Ishikawa (cell line): ENCODE measurements around the gene VSNL1.

Source experiments
- CEBPB ChIP-seq: IDR thresholded peaks from 2 replicates; pipeline ENCODE4 v1.6.1; 2012
- FOXM1 ChIP-seq: IDR thresholded peaks from 2 replicates; pipeline ENCODE4 v1.6.1; 2012; ENCODE audit warnings: low read depth, borderline replicate concordance
- TF ChIP-seq, protein P1 (sequence below): IDR thresholded peaks from 2 replicates; pipeline ENCODE4 v1.6.1; 2012; ENCODE audit warnings: low read depth, mild to moderate bottlenecking

DNA sequence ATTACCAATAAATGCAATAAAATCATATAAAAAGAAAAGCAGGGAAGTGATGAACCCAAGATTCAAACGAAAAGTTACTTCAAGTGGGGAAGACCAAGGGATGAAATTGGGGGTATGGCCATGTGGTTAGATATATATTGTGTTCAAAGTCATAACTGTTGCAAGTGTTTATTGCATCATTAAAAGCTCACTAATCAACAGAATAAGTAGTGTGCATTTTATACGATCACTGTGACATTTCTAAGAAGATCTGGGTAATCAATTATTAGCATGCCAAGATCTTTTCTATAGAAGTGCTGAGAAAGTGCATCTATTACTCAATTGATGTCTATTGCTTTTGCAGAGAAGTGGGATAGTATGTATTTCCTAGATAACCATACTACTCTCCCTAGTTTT, 52.9 kb downstream of the VSNL1 start:
- TF ChIP-seq, protein P1, sequence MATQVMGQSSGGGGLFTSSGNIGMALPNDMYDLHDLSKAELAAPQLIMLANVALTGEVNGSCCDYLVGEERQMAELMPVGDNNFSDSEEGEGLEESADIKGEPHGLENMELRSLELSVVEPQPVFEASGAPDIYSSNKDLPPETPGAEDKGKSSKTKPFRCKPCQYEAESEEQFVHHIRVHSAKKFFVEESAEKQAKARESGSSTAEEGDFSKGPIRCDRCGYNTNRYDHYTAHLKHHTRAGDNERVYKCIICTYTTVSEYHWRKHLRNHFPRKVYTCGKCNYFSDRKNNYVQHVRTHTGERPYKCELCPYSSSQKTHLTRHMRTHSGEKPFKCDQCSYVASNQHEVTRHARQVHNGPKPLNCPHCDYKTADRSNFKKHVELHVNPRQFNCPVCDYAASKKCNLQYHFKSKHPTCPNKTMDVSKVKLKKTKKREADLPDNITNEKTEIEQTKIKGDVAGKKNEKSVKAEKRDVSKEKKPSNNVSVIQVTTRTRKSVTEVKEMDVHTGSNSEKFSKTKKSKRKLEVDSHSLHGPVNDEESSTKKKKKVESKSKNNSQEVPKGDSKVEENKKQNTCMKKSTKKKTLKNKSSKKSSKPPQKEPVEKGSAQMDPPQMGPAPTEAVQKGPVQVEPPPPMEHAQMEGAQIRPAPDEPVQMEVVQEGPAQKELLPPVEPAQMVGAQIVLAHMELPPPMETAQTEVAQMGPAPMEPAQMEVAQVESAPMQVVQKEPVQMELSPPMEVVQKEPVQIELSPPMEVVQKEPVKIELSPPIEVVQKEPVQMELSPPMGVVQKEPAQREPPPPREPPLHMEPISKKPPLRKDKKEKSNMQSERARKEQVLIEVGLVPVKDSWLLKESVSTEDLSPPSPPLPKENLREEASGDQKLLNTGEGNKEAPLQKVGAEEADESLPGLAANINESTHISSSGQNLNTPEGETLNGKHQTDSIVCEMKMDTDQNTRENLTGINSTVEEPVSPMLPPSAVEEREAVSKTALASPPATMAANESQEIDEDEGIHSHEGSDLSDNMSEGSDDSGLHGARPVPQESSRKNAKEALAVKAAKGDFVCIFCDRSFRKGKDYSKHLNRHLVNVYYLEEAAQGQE = no peak
- TF ChIP-seq FOXM1 = no peak
- no peak for TF ChIP-seq CEBPB
